H9 (cell line): ENCODE measurements around the gene C4orf46. TPM values are rescaled to one million over a fixed set of nuclear protein-coding genes. Genes with fewer than 3 reads are reported as not detected.
A peak's percentile ranks its signal among the peaks of the same experiment; 100 is the strongest.

Source experiments
- DNase-seq: peaks from one replicate; pipeline ENCODE4 v3.0.0-alpha.2; 2017
- H2AFZ ChIP-seq: one replicate; pipeline ENCODE4 v1.6.1; 2013; ENCODE audit warnings: mild to moderate bottlenecking, low read length, control low read depth, moderate library complexity
- H2AK5ac ChIP-seq: 2 replicates; pipeline ENCODE4 v1.6.1; 2013; ENCODE audit warnings: low read length, control low read depth, mixed read lengths; ENCODE audit not compliant: insufficient read length
- H2BK120ac ChIP-seq: one replicate; pipeline ENCODE4 v1.6.1; 2013; ENCODE audit warnings: low read depth, mild to moderate bottlenecking, low read length, control low read depth, inconsistent platforms; ENCODE audit not compliant: poor library complexity, severe bottlenecking
- H2BK12ac ChIP-seq: 2 replicates; pipeline ENCODE4 v1.6.1; 2013; ENCODE audit warnings: low read length, control low read depth, mixed read lengths, low read depth; ENCODE audit not compliant: insufficient read length
- H2BK15ac ChIP-seq: 2 replicates; pipeline ENCODE4 v1.6.1; 2013; ENCODE audit warnings: low read depth, low read length, control low read depth
- H2BK20ac ChIP-seq: one replicate; pipeline ENCODE4 v1.6.1; 2013; ENCODE audit warnings: low read depth, mild to moderate bottlenecking, low read length, control low read depth, inconsistent platforms; ENCODE audit not compliant: poor library complexity, severe bottlenecking
- H2BK5ac ChIP-seq: 2 replicates; pipeline ENCODE4 v1.6.1; 2013; ENCODE audit warnings: low read length, control low read depth, mixed read lengths; ENCODE audit not compliant: insufficient read length
- H3K14ac ChIP-seq: 2 replicates; pipeline ENCODE4 v1.6.1; 2013; ENCODE audit warnings: low read length, control low read depth; ENCODE audit not compliant: insufficient read depth
- H3K18ac ChIP-seq: 2 replicates; pipeline ENCODE4 v1.6.1; 2013; ENCODE audit warnings: low read depth, mild to moderate bottlenecking, mixed read lengths, low read length, control low read depth; ENCODE audit not compliant: insufficient read length
- H3K23ac ChIP-seq: 2 replicates; pipeline ENCODE4 v1.6.1; 2013; ENCODE audit warnings: low read length, control low read depth, mixed read lengths, low read depth; ENCODE audit not compliant: insufficient read length
- H3K23me2 ChIP-seq: 2 replicates; pipeline ENCODE4 v1.6.1; 2013; ENCODE audit warnings: low read depth, mild to moderate bottlenecking, mixed read lengths, low read length, control low read depth; ENCODE audit not compliant: insufficient read length, poor library complexity, severe bottlenecking
- H3K27ac ChIP-seq: 2 replicates; pipeline ENCODE4 v1.5.1; 2013; ENCODE audit warnings: low read length, control low read depth, mixed read lengths, low read depth; ENCODE audit not compliant: insufficient read length
- H3K27me3 ChIP-seq: 2 replicates; pipeline ENCODE4 v1.6.1; 2013; ENCODE audit warnings: low read length, control low read depth, inconsistent platforms; ENCODE audit not compliant: insufficient read depth
- H3K4ac ChIP-seq: 2 replicates; pipeline ENCODE4 v1.6.1; 2013; ENCODE audit warnings: low read depth, mild to moderate bottlenecking, control low read depth, inconsistent platforms, low read length, moderate library complexity
- H3K4me1 ChIP-seq: 2 replicates; pipeline ENCODE4 v1.6.1; 2013; ENCODE audit warnings: low read length, control low read depth, inconsistent platforms; ENCODE audit not compliant: insufficient read depth
- H3K4me2 ChIP-seq: 2 replicates; pipeline ENCODE4 v1.6.1; 2013; ENCODE audit warnings: low read length, control low read depth, mixed read lengths; ENCODE audit not compliant: insufficient read length, insufficient read depth
- H3K56ac ChIP-seq: 2 replicates; pipeline ENCODE4 v1.6.1; 2013; ENCODE audit warnings: low read depth, mild to moderate bottlenecking, mixed read lengths, low read length, control low read depth; ENCODE audit not compliant: insufficient read length
- H3K79me1 ChIP-seq: 2 replicates; pipeline ENCODE4 v1.6.1; 2013; ENCODE audit warnings: low read depth, mild to moderate bottlenecking, moderate library complexity, low read length, control low read depth, inconsistent platforms; ENCODE audit not compliant: insufficient read depth, poor library complexity, severe bottlenecking
- H3K79me2 ChIP-seq: 2 replicates; pipeline ENCODE4 v1.6.1; 2013; ENCODE audit warnings: low read length, control low read depth, inconsistent platforms; ENCODE audit not compliant: insufficient read depth
- H3K9ac ChIP-seq: 2 replicates; pipeline ENCODE4 v1.6.1; 2013; ENCODE audit warnings: low read length, control low read depth, mixed read lengths; ENCODE audit not compliant: insufficient read length; ENCODE audit errors: extremely low read depth
- H3K9me3 ChIP-seq: one replicate; pipeline ENCODE4 v1.6.1; 2013; ENCODE audit warnings: low read depth, low read length, inconsistent platforms; ENCODE audit not compliant: control insufficient read depth
- H3T11ph ChIP-seq: one replicate; pipeline ENCODE4 v1.6.1; 2013; ENCODE audit warnings: mild to moderate bottlenecking, low read length, control low read depth, inconsistent platforms
- H4K20me1 ChIP-seq: one replicate; pipeline ENCODE4 v1.6.1; 2013; ENCODE audit not compliant: control insufficient read depth, insufficient read length, insufficient read depth
- H4K5ac ChIP-seq: 2 replicates; pipeline ENCODE4 v1.6.1; 2013; ENCODE audit warnings: low read depth, mild to moderate bottlenecking, mixed read lengths, low read length, control low read depth; ENCODE audit not compliant: insufficient read length
- H4K8ac ChIP-seq: replicated peaks from 2 replicates; pipeline ENCODE4 v1.6.1; 2013; ENCODE audit warnings: low read length, control low read depth, mixed read lengths, low read depth; ENCODE audit not compliant: insufficient read length
- H4K91ac ChIP-seq: 2 replicates; pipeline ENCODE4 v1.6.1; 2013; ENCODE audit warnings: low read depth, mild to moderate bottlenecking, moderate library complexity, mixed read lengths, low read length, control low read depth; ENCODE audit not compliant: insufficient read length
- H3K27ac Mint-ChIP-seq, 3 experiments: 2 replicates in 2 of 3; 3 replicates in 1 of 3; pipeline ENCODE4 v1.8.0; 2020 to 2021; ENCODE audit warnings: mixed read lengths in 3 of 3, mild to moderate bottlenecking in 1 of 3, moderate library complexity in 1 of 3
- H3K27me3 Mint-ChIP-seq: 2 replicates; pipeline ENCODE4 v1.8.0; 2021; ENCODE audit warnings: low read depth, mild to moderate bottlenecking, moderate library complexity, mixed read lengths
- H3K36me3 Mint-ChIP-seq, 3 experiments: 2 replicates in 2 of 3; 3 replicates in 1 of 3; pipeline ENCODE4 v1.8.0; 2020 to 2021; ENCODE audit warnings: low read depth in 3 of 3, mixed read lengths in 3 of 3; ENCODE audit not compliant: insufficient read depth in 1 of 3
- H3K4me1 Mint-ChIP-seq, 2 experiments: 2 replicates each; pipeline ENCODE4 v1.8.0; 2020; ENCODE audit warnings: mixed read lengths in 2 of 2
- H3K4me3 Mint-ChIP-seq, 2 experiments: 2 replicates in 1 of 2; 3 replicates in 1 of 2; pipeline ENCODE4 v1.8.0; 2020 to 2021; ENCODE audit warnings: mild to moderate bottlenecking in 2 of 2, mixed read lengths in 2 of 2, moderate library complexity in 1 of 2
- H3K9me3 Mint-ChIP-seq, 2 experiments: 2 replicates in 1 of 2; 3 replicates in 1 of 2; pipeline ENCODE4 v1.8.0; 2020; ENCODE audit warnings: mild to moderate bottlenecking in 2 of 2, mixed read lengths in 2 of 2, moderate library complexity in 1 of 2
- CTCF ChIP-seq: fragments of 200-600 bp; sonication (generic); conservative IDR thresholded peaks from 3 replicates; pipeline ENCODE4 v1.8.0; 2021; ENCODE audit warnings: antibody characterized with exemption, mild to moderate bottlenecking
- WGBS: extraction: QIAGEN DNeasy Blood & Tissue Kit; methylation state at CpG from one replicate; pipeline ENCODE4 v1.1.7; 2013; ENCODE audit warnings: missing lambda C conversion rate, low lambda C conversion rate, mixed read lengths; ENCODE audit not compliant: insufficient read length; ENCODE audit errors: extremely low coverage; 5-methylcytosine and 5-hydroxymethylcytosine counted together
- total RNA-seq: library from RNA; stranded (reverse); gene quantifications from 2 replicates; pipeline ENCODE4 v1.2.1, GENCODE V29; 2021

C4orf46 gene
- total RNA-seq, 1 experiment from 2014 or later: 19.6 TPM

GRCh38 chr4:158624889-158625478 lies 46.7 kb downstream of the C4orf46 start:
- Histone ChIP-seq H2BK12ac (no peak overlapping the region), H3K79me2 (no peaks in the 10 kb centered on the region), H3K9ac (no peak overlapping the region), H2BK15ac (no peak overlapping the region), H3K56ac (no peak overlapping the region), H3K27ac (no peak overlapping the region), H2AK5ac (no peak overlapping the region), H3K18ac (no peak overlapping the region), H2BK5ac (no peak overlapping the region), H3K9me3 (no peaks in the 10 kb centered on the region), H4K8ac (no peak overlapping the region), H3K4me1 (no peaks in the 10 kb centered on the region; the same call in 1 of the 2 replicates), H4K5ac (no peak overlapping the region), H3K79me1 (no peaks in the 10 kb centered on the region), H3K23me2 (no peaks in the 10 kb centered on the region), H3K27me3 (no peaks in the 10 kb centered on the region), H2BK120ac (no peak overlapping the region), H2AFZ (no peak overlapping the region), H3K23ac (no peak overlapping the region), H4K20me1 (no peaks in the 10 kb centered on the region), H4K91ac (no peak overlapping the region), H3T11ph (no peak overlapping the region), H2BK20ac (no peak overlapping the region), H3K14ac (no peak overlapping the region), H3K4ac (no peak overlapping the region), H3K4me2 (no peak overlapping the region)
- no peaks in the 10 kb centered on the region for H3K27me3 Mint-ChIP-seq
- peaks cover 5 to 12% of the 10 kb centered on the region in 2 experiments; a peak in 3 of 4 replicates for H3K4me1 Mint-ChIP-seq
- TF ChIP-seq CTCF: peak; percentile 84
- H3K36me3 Mint-ChIP-seq: no peaks in the 10 kb centered on the region
- WGBS: no CpG with 5 or more reads among the region's 3 CpGs
- DNase-seq: peak; percentile 26
- no peak overlapping the region for H3K27ac Mint-ChIP-seq
- H3K4me3 Mint-ChIP-seq: no peak overlapping the region
- no peaks in the 10 kb centered on the region for H3K9me3 Mint-ChIP-seq
